Fibroblast of lung (primary cell): ENCODE results near the gene ARL5C. TPM values are rescaled to one million over a fixed set of nuclear protein-coding genes. Genes with fewer than 3 reads are reported as not detected.
A peak's percentile ranks its signal among the peaks of the same experiment; 100 is the strongest.

ENCODE experiments used
- DNase-seq, 2 donors: peaks; one replicate each; pipeline versions ENCODE4 v3.0.0 to v3.0.0-alpha.2; 2010; ENCODE audit warnings: low read depth in 2 of 2
- H2AFZ ChIP-seq: 2 replicates; pipeline ENCODE4 v1.5.1; 2012; ENCODE audit warnings: low read length, control low read depth, inconsistent platforms
- H3K27ac ChIP-seq: 2 replicates; pipeline ENCODE4 v1.5.1; 2011; ENCODE audit warnings: low read length, control low read depth; ENCODE audit not compliant: insufficient read depth
- H3K27me3 ChIP-seq: 2 replicates; pipeline ENCODE4 v1.5.1; 2011; ENCODE audit warnings: mild to moderate bottlenecking, low read length; ENCODE audit not compliant: control insufficient read depth, insufficient read depth
- H3K36me3 ChIP-seq: 2 replicates; pipeline ENCODE4 v1.5.1; 2011; ENCODE audit warnings: low read length; ENCODE audit not compliant: control insufficient read depth, insufficient read depth
- H3K4me1 ChIP-seq: 2 replicates; pipeline ENCODE4 v1.5.1; 2011; ENCODE audit warnings: low read length; ENCODE audit not compliant: control insufficient read depth, insufficient read depth; ENCODE audit errors: extremely low read depth
- H3K4me2 ChIP-seq: 2 replicates; pipeline ENCODE4 v1.5.1; 2011; ENCODE audit warnings: low read length, control low read depth; ENCODE audit not compliant: insufficient read depth; ENCODE audit errors: extremely low read depth
- H3K4me3 ChIP-seq, 4 experiments: fragments of 200-600 bp in 1 of 4; sonication (generic) in 1 of 4; replicated peaks in 1 of 4; 2 replicates each; pipeline ENCODE4 v1.5.1; 2011 to 2016; ENCODE audit warnings: low read length in 4 of 4, low read depth in 3 of 4, mild to moderate bottlenecking in 3 of 4, control low read depth in 2 of 4, inconsistent platforms in 1 of 4, mixed read lengths in 1 of 4; ENCODE audit not compliant: insufficient read depth in 1 of 4; ENCODE audit errors: control extremely low read depth in 1 of 4
- H3K79me2 ChIP-seq: 2 replicates; pipeline ENCODE4 v1.5.1; 2012; ENCODE audit warnings: mild to moderate bottlenecking, low read length, inconsistent platforms; ENCODE audit not compliant: control insufficient read depth, insufficient read depth
- H3K9ac ChIP-seq: 2 replicates; pipeline ENCODE4 v1.5.1; 2011; ENCODE audit warnings: mild to moderate bottlenecking, low read length, control low read depth; ENCODE audit not compliant: insufficient read depth
- H3K9me3 ChIP-seq: 2 replicates; pipeline ENCODE4 v1.5.1; 2012; ENCODE audit warnings: low read depth, low read length; ENCODE audit not compliant: control insufficient read depth, insufficient read depth
- H4K20me1 ChIP-seq: 2 replicates; pipeline ENCODE4 v1.5.1; 2011; ENCODE audit warnings: low read length; ENCODE audit not compliant: control insufficient read depth, insufficient read depth; ENCODE audit errors: extremely low read depth
- CTCF ChIP-seq, 2 donors: IDR thresholded peaks in 1 of 2; conservative IDR thresholded peaks in 1 of 2; 1 replicate in 1 of 2; 2 replicates in 1 of 2; pipeline ENCODE4 v1.5.1; 2011 to 2012; ENCODE audit warnings: low read length in 2 of 2, control low read depth in 1 of 2, inconsistent platforms in 1 of 2, low read depth in 1 of 2, mild to moderate bottlenecking in 1 of 2
- EZH2 ChIP-seq: IDR thresholded peaks from 2 replicates; pipeline ENCODE4 v1.5.1; 2012; ENCODE audit warnings: low read length, control low read depth, mild to moderate bottlenecking; ENCODE audit errors: missing control alignments
- polyA plus RNA-seq, 2 donors: library from polyadenylated mRNA; depleted of rRNA in 1 of 2; stranded (reverse) in 1 of 2; unstranded in 1 of 2; fragments of >200 nt; gene quantifications; 2 replicates each; pipeline ENCODE4 v1.2.1, GENCODE V29; 2011 to 2012; ENCODE audit warnings: missing spikeins in 1 of 2
- total RNA-seq: library from RNA; depleted of rRNA; stranded (reverse); fragments of >200 nt; gene quantifications from 2 replicates; pipeline ENCODE4 v1.2.1, GENCODE V29; 2014

The ARL5C gene
- total and polyA plus RNA-seq, 2 donors (not counting 1 experiment from before 2014, with no cell fraction given): not detected

GRCh38 chr17:39208893-39209292 is 42.9 kb upstream of the ARL5C start:
- H3K9me3 ChIP-seq: no peaks in the 10 kb centered on the region
- H3K36me3 ChIP-seq: peaks cover 3% of the 10 kb centered on the region
- H3K27me3 ChIP-seq: peaks cover 5% of the 10 kb centered on the region
- H3K9ac ChIP-seq: no peak overlapping the region
- no peaks in the 10 kb centered on the region for H3K79me2 ChIP-seq
- peaks cover 13% of the 10 kb centered on the region for H3K4me1 ChIP-seq
- TF ChIP-seq CTCF (conservative IDR thresholded peaks at IDR 0.05 in 1 of 2, IDR thresholded peaks at IDR 0.05 in 1 of 2; ENCODE audit: low read depth in 1 of 2, low read length in 2 of 2) (no peak), EZH2 (no peak)
- no peak overlapping the region for H2AFZ ChIP-seq
- no peaks in the 10 kb centered on the region for H4K20me1 ChIP-seq
- DNase-seq: peak in 1 of 2 donors; percentile 27
- no peak overlapping the region for H3K27ac ChIP-seq
- H3K4me2 ChIP-seq: peak overlapping the region; percentile 75
- no peak overlapping the region for H3K4me3 ChIP-seq

GRCh38 chr17:39208136-39208535 is 42.2 kb upstream of the ARL5C start:
- H2AFZ ChIP-seq: no peak overlapping the region
- H3K4me3 ChIP-seq: no peak overlapping the region
- H3K79me2 ChIP-seq: no peaks in the 10 kb centered on the region
- no peak overlapping the region for H3K9ac ChIP-seq
- DNase-seq: no peak
- H3K4me2 ChIP-seq: no peak overlapping the region
- no peak overlapping the region for H3K27ac ChIP-seq
- H3K9me3 ChIP-seq: no peaks in the 10 kb centered on the region
- no peaks in the 10 kb centered on the region for H4K20me1 ChIP-seq
- peaks cover 5% of the 10 kb centered on the region for H3K27me3 ChIP-seq
- TF ChIP-seq CTCF (conservative IDR thresholded peaks at IDR 0.05 in 1 of 2, IDR thresholded peaks at IDR 0.05 in 1 of 2; ENCODE audit: low read depth in 1 of 2, low read length in 2 of 2) (no peak), EZH2 (no peak)
- peaks cover 6% of the 10 kb centered on the region for H3K36me3 ChIP-seq
- peaks cover 13% of the 10 kb centered on the region for H3K4me1 ChIP-seq

- Histone ChIP-seq H3K4me3 (no peak overlapping the region), H4K20me1 (no peaks in the 10 kb centered on the region), H3K9me3 (no peaks in the 10 kb centered on the region), H3K4me2 (no peak overlapping the region), H3K36me3 (peaks cover 16% of the 10 kb centered on the region), H2AFZ (no peak overlapping the region), H3K27me3 (peaks cover under 1% of the 10 kb centered on the region), H3K79me2 (peaks cover 28% of the 10 kb centered on the region), H3K27ac (no peak overlapping the region), H3K9ac (no peak overlapping the region), H3K4me1 (peaks cover 20% of the 10 kb centered on the region)
- TF ChIP-seq CTCF (conservative IDR thresholded peaks at IDR 0.05 in 1 of 2, IDR thresholded peaks at IDR 0.05 in 1 of 2; ENCODE audit: low read depth in 1 of 2, low read length in 2 of 2) (no peak), EZH2 (no peak)
- DNase-seq: no peak
Measured at GRCh38 chr17:39205112-39205526, 39.2 kb upstream of the ARL5C start.
